Brain pericyte (primary cell): ENCODE measurements around the gene CDKL2.
A peak's percentile ranks its signal among the peaks of the same experiment; 100 is the strongest.
"Not testable (repeated sequence)": the region's sequence is repeated elsewhere in the genome, so short reads cannot be mapped to it uniquely, and the experiment has no call there.

Source experiments
- DNase-seq: peaks from one replicate; pipeline ENCODE4 v3.0.0-alpha.2; 2012; ENCODE audit warnings: low read depth, low spot score

CDKL2 gene

GRCh38 chr4:75630174-75630936, at the start of gene CDKL2:
Gene CDKL2 (minus strand): TSS chr4:75630528. CDS start chr4:75625988, 4,540 bp downstream.
- DNase-seq: peak; percentile 21

DNA sequence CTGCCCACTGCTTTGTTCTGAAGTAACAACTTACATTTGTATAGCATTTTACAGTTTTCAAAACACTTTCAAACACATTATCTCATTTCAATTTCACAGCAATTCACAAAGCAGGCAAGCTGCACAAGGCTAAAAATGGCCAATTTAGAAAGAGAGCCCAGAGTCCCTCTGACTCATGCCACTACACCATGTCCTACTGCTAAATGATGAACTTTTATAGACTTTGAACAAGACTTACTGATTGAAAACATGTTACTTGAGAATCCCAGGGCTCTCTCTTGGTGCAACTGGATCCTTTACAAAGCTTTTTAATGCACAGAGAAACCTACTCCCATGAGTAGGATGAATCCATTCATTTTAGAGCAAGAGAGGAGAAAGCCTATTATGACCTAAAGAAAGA, 48.6 kb upstream of the CDKL2 start:
- DNase-seq: no peak

- DNase-seq: no peak
These were observed 48.1 kb upstream of the CDKL2 start for GRCh38 chr4:75678473-75678872.

GRCh38 chr4:75675004-75675531, 44.7 kb upstream of the CDKL2 start:
- DNase-seq: no peak

DNA sequence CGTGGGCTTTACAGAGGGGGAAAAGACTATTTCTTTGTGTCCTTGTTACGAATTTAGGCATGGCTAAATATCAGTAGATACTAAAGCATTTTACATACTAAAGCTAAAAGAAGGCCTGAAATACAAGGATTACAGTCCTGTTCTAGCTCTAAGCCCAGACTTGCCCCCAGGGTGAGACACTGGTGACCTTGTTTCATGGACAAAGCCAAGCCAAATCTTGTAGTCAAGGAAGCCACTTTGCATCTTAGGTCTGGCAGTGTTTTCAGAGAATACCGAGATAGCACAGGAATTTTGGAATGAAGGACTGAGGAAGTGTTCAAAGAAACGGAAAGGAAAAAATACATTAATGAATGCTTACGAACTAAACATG, 43.6 kb upstream of the CDKL2 start:
- no peak for DNase-seq

DNA sequence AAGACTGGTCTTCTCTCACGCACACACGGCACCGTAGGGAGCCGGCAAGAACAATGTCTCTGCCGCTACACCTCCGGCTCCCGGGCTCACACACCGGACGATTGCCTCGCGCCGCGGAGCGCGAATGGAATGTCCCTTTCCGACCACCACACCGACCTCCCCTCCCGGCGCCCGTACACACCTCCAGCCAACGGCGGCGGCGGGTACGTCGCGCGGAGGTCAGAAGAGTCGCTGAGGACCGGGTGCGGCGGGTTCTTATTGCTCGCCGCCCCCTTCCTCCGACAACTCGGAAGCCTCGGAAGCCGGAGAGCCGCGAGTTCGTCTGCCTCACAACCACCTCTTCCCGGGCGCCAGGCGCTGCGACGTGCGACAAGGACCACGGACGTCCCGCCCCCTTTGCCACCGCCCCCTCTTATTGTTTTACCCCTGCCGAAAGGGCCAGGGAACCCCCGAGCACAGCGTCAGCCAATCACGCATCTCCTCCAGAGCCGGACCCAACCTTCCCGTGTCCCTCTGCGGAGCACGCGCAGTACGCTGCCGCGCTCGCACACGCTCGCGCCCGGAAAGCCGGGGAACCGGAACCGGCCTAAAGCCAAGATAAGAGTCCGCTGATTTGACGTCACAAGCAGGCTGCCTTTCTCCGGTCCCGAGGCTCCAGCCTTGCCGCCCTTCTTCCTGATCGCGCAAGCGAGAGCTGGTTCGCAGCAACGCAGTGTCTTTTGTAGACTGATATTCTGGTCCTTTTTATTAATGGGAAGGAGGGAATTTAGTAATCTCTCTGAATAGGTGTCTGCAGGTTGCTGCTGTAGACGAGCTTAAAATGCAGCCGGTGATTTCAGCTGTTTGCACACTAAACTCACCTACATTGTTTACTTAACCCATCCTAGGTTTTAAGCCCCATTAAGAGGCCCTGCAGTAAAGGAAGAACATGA, 43.0 kb upstream of the CDKL2 start, which contains the start of gene G3BP2:
Gene G3BP2 (minus strand): TSS at position 385 of the 932 bp plus-strand sequence. CDS start 11,386 bp downstream, outside the sequence.
- DNase-seq: peak; percentile 91

DNA sequence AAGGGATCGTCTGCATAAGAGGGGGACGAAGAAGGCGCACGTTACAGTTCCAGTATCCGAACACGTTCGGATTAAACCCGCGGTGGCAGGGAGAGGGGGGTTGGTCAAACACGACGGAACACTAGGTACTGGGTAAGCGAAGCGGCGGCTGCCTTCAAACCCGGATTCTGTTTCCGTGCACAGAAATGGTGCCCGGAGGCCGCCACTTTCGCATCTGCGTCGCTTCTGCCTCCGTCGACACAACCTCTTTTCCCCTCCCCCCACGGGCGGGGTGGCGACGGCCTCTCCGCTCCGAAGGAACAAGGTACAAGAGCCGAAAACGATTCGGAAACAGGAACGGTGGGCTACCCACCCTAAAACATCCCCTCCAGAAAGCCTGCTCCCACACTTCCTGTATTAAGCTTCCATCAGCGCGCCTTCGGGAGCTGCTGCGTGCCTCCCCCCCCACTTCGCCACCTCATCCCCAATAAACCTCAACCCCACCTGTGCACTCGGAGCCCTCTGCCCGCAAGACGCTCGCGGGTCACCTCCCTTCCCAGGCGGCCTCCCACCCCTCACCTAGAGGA, 42.2 kb upstream of the CDKL2 start:
- DNase-seq: no peak

GRCh38 chr4:75671802-75672421, 41.6 kb upstream of the CDKL2 start:
- DNase-seq: no peak

DNA sequence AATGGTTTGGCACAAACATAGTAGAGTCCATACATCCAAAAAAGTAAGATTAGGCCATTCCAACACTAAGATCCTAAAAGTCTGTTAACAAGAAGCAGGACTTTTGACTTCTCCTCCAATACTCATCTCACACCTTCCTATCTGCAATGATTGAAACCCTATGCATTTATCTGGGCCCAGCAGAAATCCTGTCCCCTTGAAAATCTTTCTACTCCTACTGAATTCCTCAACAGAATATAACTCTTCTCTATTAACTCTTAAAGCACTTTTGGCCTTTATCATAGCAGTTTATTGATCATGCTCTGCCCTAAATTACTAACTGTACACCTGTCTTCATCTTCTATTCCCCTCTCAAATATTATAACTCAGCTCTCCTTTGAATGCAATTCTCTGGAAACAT, 38.3 kb upstream of the CDKL2 start:
- DNase-seq: no peak

- DNase-seq: not testable (repeated sequence)
These were observed 37.3 kb upstream of the CDKL2 start for GRCh38 chr4:75667636-75668035.

DNA sequence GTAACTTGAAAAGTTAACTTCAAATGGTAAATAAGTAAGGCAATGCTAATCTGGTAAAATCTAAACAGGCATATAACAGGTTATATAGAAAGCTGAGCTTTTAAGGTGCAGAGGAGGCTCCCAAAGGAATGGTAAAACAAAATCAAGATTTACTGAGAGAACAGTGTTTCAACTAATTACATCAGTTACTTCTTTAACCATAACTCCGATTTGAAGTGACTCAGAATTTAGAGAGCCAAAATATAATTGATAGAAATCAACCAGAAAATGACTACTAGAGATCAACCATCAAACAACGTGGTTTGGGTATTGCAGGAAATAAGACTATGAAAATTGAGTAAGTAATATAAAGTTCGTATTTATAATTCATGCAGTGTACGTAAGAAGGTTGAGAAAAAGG, 36.0 kb upstream of the CDKL2 start:
- no peak for DNase-seq

DNA sequence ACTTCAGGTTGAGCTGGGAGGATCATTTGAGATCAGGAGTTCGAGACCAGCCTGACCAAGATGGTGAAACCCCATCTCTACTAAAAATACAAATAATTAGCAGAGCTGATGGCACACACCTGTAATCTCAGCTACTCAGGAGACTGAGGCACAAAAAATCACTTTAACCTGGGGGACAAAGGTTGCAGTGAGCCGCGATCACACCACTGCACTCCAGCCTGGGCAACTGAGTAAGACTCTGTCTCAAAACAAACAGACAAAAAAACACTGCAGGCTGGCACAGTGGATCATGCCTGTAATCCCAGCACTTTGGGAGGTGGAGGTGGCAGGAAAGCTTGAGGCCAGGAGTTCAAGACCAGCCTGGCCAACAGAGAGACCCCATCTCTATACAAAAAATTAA, 34.3 kb upstream of the CDKL2 start:
- DNase-seq: not testable (repeated sequence)

DNA sequence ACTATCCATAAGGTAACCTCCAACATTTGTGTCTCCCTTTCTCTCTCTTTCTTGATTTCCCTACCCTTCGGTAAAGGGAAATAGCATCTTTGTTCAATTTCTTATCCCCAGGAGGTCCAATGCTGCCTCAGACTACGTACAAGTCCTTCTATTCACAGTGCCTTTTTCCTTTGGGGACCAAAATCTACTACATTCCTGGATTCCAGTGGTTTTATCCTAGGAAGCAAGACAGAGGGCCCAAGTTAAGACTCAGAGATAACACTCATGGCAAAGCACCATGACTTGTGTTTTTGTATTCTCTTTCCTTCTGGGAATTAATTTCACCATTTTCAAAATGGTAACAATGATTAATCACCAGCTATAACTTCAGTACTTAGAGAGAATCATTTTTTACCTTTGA, 32.3 kb upstream of the CDKL2 start:
- DNase-seq: no peak

- no peak for DNase-seq
These were observed 30.2 kb upstream of the CDKL2 start for GRCh38 chr4:75660491-75660890.

GRCh38 chr4:75659512-75660031, 29.2 kb upstream of the CDKL2 start:
- DNase-seq: no peak

DNA sequence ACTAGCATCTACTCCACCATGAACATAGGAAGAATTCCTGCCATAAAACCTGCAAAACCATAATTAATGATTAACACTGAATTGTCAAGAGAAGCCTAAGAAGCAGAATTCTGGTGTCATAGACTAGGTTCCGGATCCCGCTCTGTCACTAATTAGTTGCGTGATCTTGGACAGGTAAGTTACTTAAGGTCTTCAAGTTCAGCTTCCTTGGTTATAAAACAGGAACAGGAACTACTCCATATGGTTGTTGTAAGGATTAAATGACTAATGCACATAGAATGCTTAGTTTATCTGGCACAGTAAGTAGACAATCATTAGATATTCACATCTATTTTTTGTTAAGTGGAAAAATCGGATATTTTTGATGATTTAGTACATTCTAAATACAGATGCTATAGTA, 28.5 kb upstream of the CDKL2 start:
- no peak for DNase-seq

- DNase-seq: no peak
These were observed 25.2 kb upstream of the CDKL2 start for GRCh38 chr4:75655562-75655961.

GRCh38 chr4:75654905-75655304, 24.6 kb upstream of the CDKL2 start:
- no peak for DNase-seq

GRCh38 chr4:75653845-75654503, 23.6 kb upstream of the CDKL2 start:
- no peak for DNase-seq

DNA sequence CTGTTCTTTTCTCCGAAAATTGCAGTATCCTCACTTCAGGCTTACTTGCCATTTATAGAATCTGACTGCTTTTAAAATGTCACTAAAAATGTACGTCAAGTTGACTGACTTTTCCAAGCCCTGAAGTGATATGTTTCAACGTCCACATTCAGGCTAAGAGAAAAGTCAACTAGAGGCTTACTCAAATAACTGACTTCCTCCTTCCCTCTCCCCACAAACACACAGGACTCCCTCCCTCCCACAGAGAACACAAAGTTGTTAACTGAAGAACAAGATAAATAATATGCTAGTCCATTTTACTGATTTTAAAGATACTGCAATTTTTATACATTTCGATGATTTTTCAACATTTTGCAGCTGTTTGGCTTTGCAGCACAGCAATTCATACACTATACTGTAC, 13.8 kb upstream of the CDKL2 start:
- DNase-seq: no peak

DNA sequence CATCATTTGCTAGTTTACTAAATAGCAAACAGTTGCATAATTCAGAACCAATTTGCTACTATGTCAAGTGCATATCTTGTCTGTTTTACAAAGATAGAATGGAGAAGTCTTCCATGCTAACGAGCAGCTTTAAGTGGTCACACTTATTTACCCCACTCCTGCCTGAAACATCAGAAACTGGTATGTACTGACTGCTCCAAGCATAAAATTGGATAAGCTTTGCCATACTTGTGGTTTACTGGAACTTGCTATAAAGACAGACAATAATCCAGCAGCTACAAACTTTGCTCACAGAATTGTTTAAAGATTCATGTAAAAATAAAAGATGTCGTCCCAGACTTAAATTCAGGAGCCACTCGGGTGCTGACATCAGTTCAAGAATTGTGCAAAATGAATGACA, 13.3 kb upstream of the CDKL2 start:
- no peak for DNase-seq
